Stimulated activated naive CD8-positive, alpha-beta T cell treated with anti-CD3 and anti-CD28 coated beads, Interleukin-15, Interleukin-2, amounts not matched to agents 100 U/mL and 50 U/mL, for 24 hours (primary cell): ENCODE measurements around the gene FAM111A.

Experiments used
- ATAC-seq: fragments of 150-1000 bp; cut with Tn5 transposase; one replicate; pipeline ENCODE4 v1.10.0; 2021
- DNase-seq: peaks from one replicate; pipeline ENCODE4 v3.0.0; 2021

Gene FAM111A

GRCh38 chr11:59141673-59142460 lies 789 bp upstream of the FAM111A start:
- ATAC-seq = no peak
- DNase-seq = no peak

- ATAC-seq = no peak
- no peak for DNase-seq
Observed at GRCh38 chr11:59144096-59144495, 1.4 kb downstream of the FAM111A start.

DNA sequence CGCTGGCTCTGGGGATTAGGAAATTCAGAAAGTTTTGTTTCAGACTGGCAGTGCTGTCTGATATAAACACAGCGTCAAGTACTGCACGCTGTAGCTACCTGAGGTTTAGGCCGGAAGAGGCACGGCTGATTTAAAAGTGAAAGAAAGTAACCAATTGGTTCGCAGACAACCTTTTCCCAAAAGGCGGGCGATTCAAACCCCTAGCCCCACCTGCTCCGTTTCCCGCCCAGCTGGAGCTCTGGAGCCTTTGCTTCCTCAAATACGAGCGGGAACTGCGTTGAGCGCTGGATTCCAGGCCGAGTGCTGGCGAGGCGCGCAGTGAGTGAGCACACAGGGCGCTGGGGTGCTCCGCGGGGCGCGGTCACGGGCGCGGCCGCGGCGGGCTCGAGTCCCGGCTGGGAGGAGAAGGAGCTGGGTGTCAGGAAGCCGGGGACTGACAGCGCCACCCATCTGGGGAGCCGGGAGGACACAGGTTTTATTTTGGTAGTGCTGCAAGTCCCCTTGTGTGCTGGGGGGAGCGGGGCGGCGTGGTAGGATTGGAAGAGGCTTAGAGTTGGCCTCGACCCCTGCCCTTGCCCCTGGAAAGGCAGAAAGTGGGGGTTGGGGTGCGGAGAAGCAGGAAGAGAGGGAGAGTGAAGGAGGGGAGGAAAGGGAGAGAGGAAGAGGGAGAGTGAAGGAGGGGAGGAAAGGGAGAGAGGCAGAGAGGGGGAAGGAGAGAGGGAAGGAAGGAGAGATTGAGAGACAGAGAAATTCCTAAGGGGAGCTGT lies 2.1 kb downstream of the FAM111A start:
- ATAC-seq = peak; percentile 80
- peak; percentile 74 for DNase-seq

DNA sequence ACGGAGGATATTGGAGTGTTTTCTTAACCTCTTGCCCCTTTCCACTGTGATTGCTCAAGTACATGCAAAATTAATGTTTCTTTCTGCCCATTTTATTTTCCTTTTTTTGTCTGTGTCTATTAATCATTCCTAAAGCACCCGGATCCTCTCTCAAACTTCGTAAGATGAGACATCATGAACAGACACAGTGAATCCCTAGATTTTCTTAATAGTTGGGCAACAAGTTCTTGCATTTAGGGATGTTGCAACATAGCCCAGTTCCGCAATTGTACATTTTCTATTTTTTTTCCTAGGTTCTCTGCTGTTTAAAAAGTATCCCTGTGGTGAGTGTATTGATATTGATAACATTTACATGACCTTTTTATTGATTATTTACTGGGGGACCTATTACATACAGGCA lies 2.9 kb downstream of the FAM111A start:
- DNase-seq (no peak), ATAC-seq (no peak)

GRCh38 chr11:59151761-59152160 lies 9.1 kb downstream of the FAM111A start:
- ATAC-seq = peak; percentile 30
- no peak for DNase-seq

- ATAC-seq (peak; percentile 82), DNase-seq (no peak)
Observed at GRCh38 chr11:59152312-59152951, 9.8 kb downstream of the FAM111A start.

DNA sequence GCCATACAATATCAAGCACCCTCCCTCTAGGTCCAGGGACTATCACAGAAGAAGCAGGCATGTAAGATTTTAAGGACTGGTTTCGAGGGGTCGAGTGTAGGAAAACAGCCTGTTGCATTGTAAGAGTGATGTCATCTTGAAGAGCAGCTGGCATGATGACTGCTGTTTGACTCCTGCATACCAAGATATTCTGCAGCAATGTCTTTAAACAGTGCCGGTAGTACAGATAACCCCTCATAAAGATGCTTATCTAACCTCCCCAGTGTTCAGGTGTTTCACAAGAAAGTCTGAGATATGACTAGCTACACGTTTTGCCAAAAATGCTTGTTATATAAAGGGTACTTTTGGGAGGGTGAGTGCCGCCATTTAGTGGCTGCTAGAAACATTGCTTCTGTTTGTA lies 12.0 kb downstream of the FAM111A start:
- no peak for DNase-seq
- no peak for ATAC-seq

DNA sequence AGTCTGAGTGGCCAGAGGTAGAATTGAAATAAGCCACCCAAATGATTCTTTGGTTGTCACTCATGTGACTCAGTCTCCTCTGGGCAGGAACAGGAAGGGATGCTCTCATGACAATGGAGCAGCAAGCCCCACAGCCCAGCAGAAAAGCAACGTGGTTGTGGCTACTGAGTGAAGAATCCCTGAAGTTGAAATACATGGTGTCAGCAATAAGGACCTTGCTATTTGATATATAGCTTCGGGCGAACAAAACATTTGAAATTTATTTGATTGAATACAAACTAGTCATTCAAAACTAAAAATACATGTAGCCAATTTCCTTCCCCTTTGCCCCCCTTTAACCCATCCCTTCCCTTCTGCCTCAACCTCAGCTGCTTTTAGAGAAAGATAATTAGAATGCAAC lies 14.8 kb downstream of the FAM111A start:
- ATAC-seq (no peak), DNase-seq (no peak)

DNA sequence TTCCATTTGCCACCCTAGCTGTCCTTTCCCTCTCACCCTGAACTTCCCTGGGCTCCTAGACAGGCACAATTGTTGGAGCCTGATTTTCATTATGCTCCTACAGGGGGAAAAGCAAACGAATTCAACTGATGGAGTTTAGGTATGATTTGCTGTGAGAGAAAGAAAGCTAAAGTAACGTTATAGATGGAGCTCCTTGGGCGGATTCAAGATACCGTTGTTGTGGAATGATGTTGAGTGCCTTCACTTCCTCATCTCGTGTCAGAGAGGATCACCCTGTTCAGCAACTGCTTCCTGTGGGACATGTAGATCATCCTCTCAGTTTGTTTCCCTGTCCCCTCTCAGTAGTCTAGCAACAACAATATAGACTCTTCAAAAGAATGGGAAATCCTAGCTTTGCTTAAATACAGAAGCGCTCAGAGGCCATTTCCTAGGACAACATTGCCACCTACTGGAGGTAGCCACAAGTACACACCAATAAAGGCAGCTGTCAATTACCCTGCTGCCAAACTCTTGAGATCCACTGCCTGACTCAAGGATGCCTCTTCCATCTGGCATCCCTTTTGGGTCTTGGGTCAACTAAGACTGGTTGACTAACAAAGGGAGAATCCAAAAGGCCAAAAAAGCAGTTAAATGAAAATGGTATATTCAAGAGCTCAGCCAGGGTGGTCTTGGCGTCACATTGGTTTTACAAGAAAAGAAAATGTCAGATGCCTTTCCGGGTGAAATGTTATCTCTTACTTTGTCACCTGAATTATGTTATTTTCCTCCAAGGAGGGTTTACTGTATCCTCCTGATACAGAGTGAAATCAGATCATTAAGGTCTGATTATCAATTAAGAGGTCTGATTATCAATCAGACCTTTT lies 15.8 kb downstream of the FAM111A start:
- ATAC-seq = peak; percentile 83
- DNase-seq = peak; percentile 52

DNA sequence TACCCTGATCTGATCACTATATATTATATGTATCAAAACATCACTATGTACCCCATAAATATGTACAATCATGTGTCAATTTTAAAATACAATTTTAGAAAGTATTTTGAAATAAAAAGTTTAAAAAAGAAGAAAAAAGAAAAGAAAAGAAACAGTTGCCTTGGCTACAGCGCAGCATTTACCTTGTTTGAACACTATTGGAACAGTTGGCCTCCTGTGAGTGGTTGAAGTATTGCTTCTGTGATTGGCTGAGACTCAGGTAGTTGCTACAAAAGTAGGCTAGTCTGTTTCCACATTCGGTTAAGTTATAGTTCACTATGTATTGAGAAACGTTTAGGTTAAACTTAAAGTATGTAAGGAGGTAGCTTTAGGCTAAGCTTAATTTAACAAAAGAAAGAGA lies 21.4 kb downstream of the FAM111A start:
- DNase-seq (no peak), ATAC-seq (no peak)

DNA sequence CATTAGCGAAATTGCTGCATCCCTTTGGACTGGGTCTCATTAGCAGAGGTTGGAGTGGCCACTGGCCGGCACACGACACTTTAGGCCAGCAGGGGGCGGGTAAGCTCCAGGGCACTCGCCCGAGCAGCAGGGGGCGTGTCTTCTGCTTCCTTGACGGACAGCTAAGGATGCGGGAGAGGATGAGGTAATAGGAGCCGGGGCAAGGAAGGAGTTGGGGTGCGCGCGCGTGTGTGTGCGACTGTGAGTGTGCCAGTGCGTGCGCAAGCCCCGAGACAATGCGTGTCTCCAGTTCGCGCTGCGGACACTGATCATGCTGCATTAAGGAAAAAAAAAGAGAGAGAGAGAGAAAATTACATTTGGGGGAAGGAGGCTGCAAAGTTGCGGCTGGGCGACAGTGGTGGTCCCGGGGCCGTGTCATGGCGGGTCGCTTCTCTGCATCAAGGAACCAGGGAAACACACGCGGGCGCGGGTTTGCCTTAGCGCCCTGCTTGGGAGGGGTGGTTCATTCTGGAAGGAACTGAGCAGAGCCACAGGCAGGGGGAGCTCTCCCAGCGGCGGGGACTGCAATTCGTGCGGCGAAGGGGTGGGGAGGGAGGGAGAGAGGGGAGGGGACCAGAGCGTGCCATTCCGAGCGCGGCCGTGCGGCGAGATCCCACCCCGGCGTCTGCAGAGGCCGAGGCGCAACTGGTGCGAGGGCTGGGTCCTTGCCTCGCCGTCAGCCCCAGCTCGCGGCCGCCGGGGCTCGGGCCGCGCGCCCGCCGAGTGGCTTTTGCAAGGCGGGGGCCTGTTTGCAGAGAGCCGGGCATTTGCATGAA lies 29.1 kb downstream of the FAM111A start, which contains the start of gene DTX4:
Gene DTX4, plus strand, starts transcription at position 625 of the 815 bp plus-strand sequence. CDS start 464 bp downstream, outside the sequence.
- peak; percentile 93 for DNase-seq

GRCh38 chr11:59172345-59173079 lies 29.9 kb downstream of the FAM111A start:
- ATAC-seq (peak; percentile 15), DNase-seq (peak; percentile 26)

More for the DNA sequence above, 29.1 kb downstream of the FAM111A start, which contains the start of gene DTX4:
- peak; percentile 87 for ATAC-seq

DNA sequence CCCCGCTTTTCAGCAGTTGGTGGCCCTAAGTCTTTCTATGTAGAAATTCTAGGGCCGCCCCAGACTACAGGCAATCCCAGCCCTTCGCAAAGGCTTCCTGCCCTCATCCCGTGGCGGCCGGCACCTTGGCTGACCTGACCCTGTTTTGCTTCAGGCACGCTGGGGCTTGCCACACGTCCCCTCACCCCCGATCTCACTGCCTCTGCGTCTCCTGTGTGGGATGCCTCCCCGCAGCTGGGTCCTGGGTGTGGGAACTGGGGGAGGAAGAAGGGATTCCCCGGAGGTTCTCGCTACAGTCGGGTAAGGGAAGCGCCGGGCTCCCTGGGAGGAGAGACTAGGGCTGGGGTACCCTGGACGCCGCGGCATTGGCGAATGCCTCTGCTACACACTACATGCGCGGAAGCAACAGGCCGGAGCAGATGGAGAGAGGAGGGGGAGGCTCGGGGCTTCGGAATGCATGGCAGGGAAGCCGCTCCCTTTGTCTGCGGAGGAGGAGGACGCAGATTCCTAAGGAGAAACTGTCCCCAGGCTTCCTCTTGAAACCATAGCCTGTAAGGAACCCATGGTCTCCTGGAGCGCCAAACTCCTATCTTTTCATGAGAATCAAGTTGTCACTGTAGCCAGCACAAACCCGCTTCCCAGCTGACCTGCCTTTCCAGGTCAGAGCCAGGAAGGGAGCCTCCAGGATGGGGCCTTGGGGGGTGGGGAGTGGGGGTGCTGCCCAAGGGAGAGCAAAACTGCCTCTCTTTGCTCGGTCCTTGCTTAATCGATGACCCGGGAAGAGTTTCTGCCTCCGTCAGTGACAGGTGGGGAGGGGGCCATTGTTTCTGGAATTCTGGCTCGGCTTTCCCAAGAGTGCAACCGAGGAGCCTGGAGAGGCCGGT lies 30.7 kb downstream of the FAM111A start:
- ATAC-seq (no peak), DNase-seq (no peak)

GRCh38 chr11:59173964-59174663 lies 31.5 kb downstream of the FAM111A start:
- ATAC-seq (no peak), DNase-seq (no peak)

DNA sequence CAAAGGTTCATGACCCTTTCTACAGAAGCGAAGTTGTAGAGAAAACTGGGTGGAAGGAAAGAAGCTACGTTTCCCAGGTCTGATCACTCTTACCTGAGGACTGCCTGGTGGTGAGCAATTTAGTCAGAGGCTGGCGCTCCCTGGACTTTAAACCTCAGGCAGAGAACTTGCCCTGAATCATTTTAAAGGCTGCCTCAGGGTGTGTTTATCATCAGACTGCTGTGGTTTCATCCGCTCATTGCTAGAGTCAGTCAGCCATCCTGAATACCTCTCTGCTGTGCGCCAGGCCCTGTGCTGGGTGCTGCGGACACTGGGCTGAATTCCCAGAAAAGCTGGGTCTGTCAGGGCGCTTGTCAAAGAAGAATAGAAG lies 32.0 kb downstream of the FAM111A start:
- ATAC-seq (no peak), DNase-seq (no peak)

DNA sequence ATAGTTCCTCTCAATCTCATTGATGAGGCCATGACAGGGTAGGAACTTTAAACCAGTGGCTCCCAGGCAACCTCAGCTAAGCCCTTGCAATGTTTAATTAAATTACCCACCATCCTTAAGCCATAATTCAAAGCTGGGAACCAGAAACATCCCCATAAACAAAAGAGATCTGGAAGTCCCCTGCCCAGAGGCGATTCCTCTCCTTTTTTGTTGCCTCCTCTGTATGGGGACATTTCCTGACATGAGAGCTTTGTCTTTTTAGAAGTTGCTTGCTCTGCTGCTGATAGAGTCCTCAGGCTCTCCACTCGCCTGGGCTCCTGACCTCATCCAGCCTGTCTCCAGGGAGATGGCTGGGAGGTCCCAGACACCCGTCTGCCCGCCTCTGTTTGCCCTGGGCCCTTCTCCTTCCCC lies 32.4 kb downstream of the FAM111A start:
- no peak for DNase-seq

DNA sequence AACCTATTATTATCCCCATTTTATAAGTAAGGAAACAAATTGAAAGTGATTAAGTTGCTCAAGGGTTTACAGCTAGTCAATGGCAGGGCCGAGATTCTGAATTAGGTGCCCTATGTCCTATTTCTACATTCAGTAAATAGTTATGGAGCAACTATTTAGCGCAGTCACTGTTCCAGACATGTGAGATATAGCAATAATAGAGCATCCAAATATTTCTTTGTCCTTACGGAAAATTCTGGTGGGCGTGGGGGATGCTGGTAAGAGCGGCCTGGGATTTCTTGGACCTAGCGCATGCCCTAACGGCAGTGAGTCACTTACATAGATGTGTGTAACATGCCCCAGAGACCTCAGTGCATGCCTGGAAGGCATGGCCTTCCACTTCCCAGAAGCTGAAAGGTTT lies 33.7 kb downstream of the FAM111A start:
- DNase-seq = no peak
- ATAC-seq = no peak

More for the DNA sequence above, 32.4 kb downstream of the FAM111A start:
- no peak for ATAC-seq

DNA sequence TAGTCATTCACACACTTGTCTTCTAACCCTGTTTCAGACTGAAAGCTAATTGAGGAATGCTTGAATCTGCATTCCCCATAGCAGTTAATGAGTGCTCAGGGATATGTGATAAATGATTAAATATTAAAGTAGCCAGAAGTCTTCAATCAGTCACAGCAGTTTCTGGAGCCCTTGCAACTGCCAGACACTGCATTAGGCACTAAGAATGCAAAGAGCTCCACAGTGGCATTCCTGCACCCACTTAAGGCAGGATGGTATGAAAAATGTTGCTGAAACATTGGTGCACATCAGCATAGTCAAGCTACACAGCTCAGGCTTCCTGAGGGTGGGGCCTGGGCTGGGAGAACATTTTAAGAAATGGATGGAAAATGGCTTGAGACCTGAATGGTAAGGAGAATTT lies 35.7 kb downstream of the FAM111A start:
- DNase-seq = no peak
- no peak for ATAC-seq

- DNase-seq (no peak), ATAC-seq (no peak)
Observed at GRCh38 chr11:59179121-59179520, 36.5 kb downstream of the FAM111A start.
